Measurements from ENCODE around the gene THAP4. TPM values are rescaled to one million over a fixed set of nuclear protein-coding genes. Genes with fewer than 3 reads are reported as not detected.

The THAP4 gene
- total and polyA plus RNA-seq, 2 of the 4 experiments (the other 2 are of a cell fraction): 33.9 to 55.1 TPM

DNA sequence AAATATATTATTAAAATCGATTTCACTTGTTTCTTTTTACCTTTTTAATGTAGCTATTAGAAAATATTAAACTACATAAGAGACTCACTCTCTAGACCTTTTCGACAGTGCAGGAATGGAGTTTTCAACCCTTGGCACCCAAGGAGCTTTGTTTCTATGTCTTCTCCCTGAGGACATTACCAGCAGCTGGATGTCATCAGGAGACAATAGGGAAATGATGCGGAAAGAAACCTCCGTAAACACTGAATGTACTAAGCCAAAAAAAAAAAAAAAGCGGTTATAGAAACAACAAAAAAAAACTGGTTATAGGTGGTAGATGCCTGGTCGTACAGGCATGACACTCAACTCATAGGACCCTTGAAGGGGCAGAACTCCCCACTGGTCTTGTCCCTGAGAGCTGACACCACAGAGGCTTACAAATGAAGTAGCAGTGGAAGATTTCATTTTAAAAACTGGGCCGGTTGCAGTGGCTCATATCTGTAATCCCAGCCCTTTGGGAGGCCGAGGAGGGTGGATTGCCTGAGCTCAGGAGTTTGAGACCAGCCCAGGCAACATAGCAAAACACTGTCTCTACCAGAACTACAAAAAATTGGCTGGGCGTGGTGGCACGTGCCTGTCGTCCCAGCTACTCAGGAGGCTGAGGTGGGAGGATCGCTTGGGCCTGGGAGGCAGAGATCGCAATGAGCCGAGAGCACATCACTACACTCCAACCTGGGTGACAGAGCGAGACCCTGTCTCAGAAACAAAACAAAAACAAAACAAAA is 23.8 kb downstream of the THAP4 start (continued):
- TF ChIP-seq RFX5 (IDR thresholded peaks at IDR 0.05; ENCODE audit: low read depth, low read length): no peak

DNA sequence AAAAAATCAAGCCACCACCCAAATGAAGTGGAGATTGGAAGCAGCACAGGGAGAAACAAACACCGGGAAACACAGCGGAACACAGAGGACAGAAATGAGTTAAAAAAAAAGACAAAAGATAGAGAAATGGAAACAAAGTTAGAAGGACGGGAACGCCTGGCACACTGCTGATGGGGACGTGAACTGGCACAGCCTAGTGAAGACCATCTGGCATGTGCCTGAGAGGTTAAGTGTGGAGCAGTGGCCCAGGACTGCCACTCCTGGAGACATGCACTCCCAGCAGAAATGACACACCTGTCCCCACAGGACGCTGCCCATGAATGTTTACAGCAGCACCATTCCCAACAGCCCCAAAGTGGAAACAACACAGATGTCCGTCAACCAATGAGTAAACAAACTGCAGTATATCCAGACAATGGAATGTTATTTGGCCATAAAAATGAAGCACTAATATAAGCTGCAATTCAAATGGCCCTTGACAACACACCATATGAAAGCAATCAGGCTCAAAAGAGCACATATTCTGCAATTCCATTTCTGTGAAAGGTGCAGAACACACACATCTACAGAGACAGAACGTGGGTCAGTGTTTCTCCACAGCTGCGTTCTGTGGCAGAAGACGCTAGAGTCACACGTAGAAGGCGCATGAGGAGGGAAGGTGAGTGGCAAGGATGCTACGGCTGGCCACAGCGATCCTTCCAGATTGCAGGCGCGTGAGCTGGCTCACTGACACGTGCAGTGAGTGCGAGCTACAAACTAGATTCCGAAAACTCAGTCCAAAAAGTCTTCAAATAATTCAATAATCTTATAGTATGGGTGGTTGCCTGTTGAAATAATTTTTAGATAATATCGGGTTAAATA is 24.6 kb downstream of the THAP4 start:
- H4K8ac ChIP-seq (ENCODE audit: low read depth in 2 of 2, low read length in 2 of 2): peak overlapping the region in 1 of 2 experiments; percentile 26; a peak in 1 of 4 replicates
- peak overlapping the region; percentile 15; the same call in 1 of the 3 replicates for H2BK15ac ChIP-seq (ENCODE audit: low read depth, low read length)
- intact Hi-C loops (cut with micrococcal nuclease): no loop called here
- H3K4me2 ChIP-seq (ENCODE audit: low read depth, low read length): peak overlapping the region; percentile 62; the same call in 1 of the 2 replicates
- H3K27me3 ChIP-seq (ENCODE audit: control insufficient read depth, insufficient read depth, low read length): no peaks in the 10 kb centered on the region
- peak overlapping the region; percentile 87 for H2AK9ac ChIP-seq (replicated peaks; ENCODE audit: low read depth, low read length, poor library complexity)
- BruUV-seq (replicated peaks): no TSS peak
- no peak overlapping the region for H3K4me3 ChIP-seq (ENCODE audit: insufficient read depth, low read depth, low read length)
- peaks cover 5% of the 10 kb centered on the region for H3K36me3 ChIP-seq (ENCODE audit: control insufficient read depth, insufficient read depth, low read length)
- no peak overlapping the region for H2BK5ac ChIP-seq (ENCODE audit: low read depth, low read length, poor library complexity, severe bottlenecking)
- H3K9me1 ChIP-seq (ENCODE audit: insufficient read depth, low read length): peaks cover 13% of the 10 kb centered on the region
- in situ Hi-C loops (cut with MboI; ENCODE audit: low sequenced_read_pairs): no loop called here
- H3K23ac ChIP-seq (ENCODE audit: low read depth, low read length): peak overlapping the region; percentile 41; the same call in 1 of the 2 replicates
- H2BK120ac ChIP-seq (ENCODE audit: low read depth, low read length): no peak overlapping the region
- no peaks in the 10 kb centered on the region for H3K9me3 ChIP-seq (ENCODE audit: control insufficient read depth, insufficient read depth, low read length)
- WGBS, 2 experiments (ENCODE audit: extremely low coverage in 2 of 2, insufficient read length in 1 of 2): 57% methylated on average over 6 of the region's 20 CpGs; no CpG with 5 or more reads in 1 of the 2 experiments
- H3K18ac ChIP-seq (ENCODE audit: low read depth, low read length): no peak overlapping the region
- CTCF ChIA-PET: interaction anchor here (0.7 kb wide), 1 partner anchor 105 kb away, joined by 3 read pairs; no protein-coding TSS in a partner anchor
- H4K5ac ChIP-seq (ENCODE audit: low read depth, low read length): no peak overlapping the region; the same call in 1 of the 2 replicates
- H2AFZ ChIP-seq (replicated peaks; ENCODE audit: low read length, poor library complexity): peak overlapping the region; percentile 62
- DNase-seq (peak; percentile 20), ATAC-seq (ENCODE audit: low read depth) (no peak)
- H4K20me1 ChIP-seq (ENCODE audit: insufficient read depth, low read length): peaks cover 28% of the 10 kb centered on the region
- H3K4me1 ChIP-seq (ENCODE audit: control insufficient read depth, insufficient read depth, low read length): peaks cover 13% of the 10 kb centered on the region
- POLR2A ChIA-PET (ENCODE audit: unreplicated experiment): interaction anchor here (0.6 kb wide), 1 partner anchor 124 kb away, joined by 5 read pairs; no protein-coding TSS in a partner anchor
- H3K56ac ChIP-seq (ENCODE audit: extremely low read depth, insufficient read depth, low read length): no peak overlapping the region
- TF ChIP-seq BHLHE40 (IDR thresholded peaks at IDR 0.05; ENCODE audit: low read depth, low read length): peak; percentile 43; the same call in 1 of the 2 replicates
- TF ChIP-seq, protein P1, sequence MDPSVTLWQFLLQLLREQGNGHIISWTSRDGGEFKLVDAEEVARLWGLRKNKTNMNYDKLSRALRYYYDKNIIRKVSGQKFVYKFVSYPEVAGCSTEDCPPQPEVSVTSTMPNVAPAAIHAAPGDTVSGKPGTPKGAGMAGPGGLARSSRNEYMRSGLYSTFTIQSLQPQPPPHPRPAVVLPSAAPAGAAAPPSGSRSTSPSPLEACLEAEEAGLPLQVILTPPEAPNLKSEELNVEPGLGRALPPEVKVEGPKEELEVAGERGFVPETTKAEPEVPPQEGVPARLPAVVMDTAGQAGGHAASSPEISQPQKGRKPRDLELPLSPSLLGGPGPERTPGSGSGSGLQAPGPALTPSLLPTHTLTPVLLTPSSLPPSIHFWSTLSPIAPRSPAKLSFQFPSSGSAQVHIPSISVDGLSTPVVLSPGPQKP (IDR thresholded peaks at IDR 0.05; ENCODE audit: borderline replicate concordance, low read depth, low read length): no peak
- no peak for TF ChIP-seq MXI1 (IDR thresholded peaks at IDR 0.05; ENCODE audit: borderline replicate concordance, low read depth, low read length)
- H3K27ac ChIP-seq (ENCODE audit: insufficient read depth, low read length): peak overlapping the region; percentile 68; the same call in 1 of the 2 replicates
- H3K14ac ChIP-seq (replicated peaks; ENCODE audit: low read depth, low read length): peak overlapping the region; percentile 24
- peak overlapping the region; percentile 68; the same call in 1 of the 2 replicates for H2AK5ac ChIP-seq (ENCODE audit: low read depth, low read length)
- H4K91ac ChIP-seq (ENCODE audit: insufficient read depth, low read depth, low read length): no peak overlapping the region
- no peak overlapping the region for H2BK20ac ChIP-seq (ENCODE audit: low read depth, low read length)
- dilution Hi-C loops (cut with HindIII; ENCODE audit: low sequenced_read_pairs, unreplicated experiment): no loop called here
- peaks cover 36 to 80% of the 10 kb centered on the region in 2 experiments for H3K79me1 ChIP-seq (ENCODE audit: low read depth in 1 of 2, low read length in 2 of 2)
- H3K9ac ChIP-seq (ENCODE audit: low read depth, low read length): no peak overlapping the region
- H3K4ac ChIP-seq (ENCODE audit: low read depth, low read length): peak overlapping the region; percentile 36
